Measurements from ENCODE around the gene GPR132. TPM values are rescaled to one million over a fixed set of nuclear protein-coding genes. Genes with fewer than 3 reads are reported as not detected.

Gene GPR132
- total and polyA plus RNA-seq, 10 of the 15 experiments (the other 5 are each of a cell fraction or from before 2014, with no cell fraction given): 1.9 to 49.3 (median 20.4) TPM

GRCh38 chr14:105087308-105087962 lies 22.2 kb upstream of the GPR132 start:
- SMC1A ChIA-PET (ENCODE audit: uncharacterized antibody, unreplicated experiment): interaction anchor here (1.9 to 4.6 kb wide), 4 partner anchors 12 to 41 kb away, joined by 6 to 47 read pairs (median 20); partner anchors contain the start of gene GPR132
- H3K9me3 ChIP-seq (replicated peaks; ENCODE audit: control insufficient read depth, insufficient read depth, low read length): no peaks in the 10 kb centered on the region
- H4K20me1 ChIP-seq (ENCODE audit: control insufficient read depth, insufficient read depth): no peaks in the 10 kb centered on the region
- peak overlapping the region; percentile 76 for H3K27ac ChIP-seq (ENCODE audit: control insufficient read depth, insufficient read depth)
- H3K4me2 ChIP-seq (ENCODE audit: control insufficient read depth, insufficient read depth): peak overlapping the region; percentile 93
- no peaks in the 10 kb centered on the region for H3K36me3 ChIP-seq (ENCODE audit: control insufficient read depth in 2 of 2, insufficient read depth in 2 of 2, low read length in 1 of 2)
- CTCF ChIA-PET: interaction anchor here (1.1 to 5.7 kb wide), 8 partner anchors 14 to 264 kb away, joined by 4 to 114 read pairs (median 8); partner anchors contain the start of gene GPR132
- H2AFZ ChIP-seq (ENCODE audit: control insufficient read depth, low read depth, low read length): peak overlapping the region; percentile 90
- peaks cover 21% of the 10 kb centered on the region for H3K4me1 ChIP-seq (ENCODE audit: control insufficient read depth, insufficient read depth, low read length)
- peak overlapping the region; percentile 70 for H3K9ac ChIP-seq (ENCODE audit: control insufficient read depth, insufficient read depth, low read length)
- peak; percentile 68 for FAIRE-seq
- in situ Hi-C loops (cut with MboI): no loop called here
- intact Hi-C loops (cut with micrococcal nuclease; ENCODE audit: unreplicated experiment): no loop called here
- RAD21 ChIA-PET (ENCODE audit: unreplicated experiment): interaction anchor here (0.8 to 3.1 kb wide), 12 partner anchors 14 to 214 kb away, joined by 3 to 37 read pairs (median 6); partner anchors contain the start of genes BRF1, CDCA4 and GPR132
- peak overlapping the region; percentile 76; the same call in 1 of the 2 replicates for H3K4me3 ChIP-seq
- 1% methylated on average over 44 of the region's 60 CpGs for WGBS (ENCODE audit: insufficient coverage, insufficient replicate concordance, low lambda C conversion rate, missing lambda C conversion rate)
- DNase-seq (ENCODE audit: low read depth, low spot score): no peak
- BruUV-seq (replicated peaks): no TSS peak
- no peaks in the 10 kb centered on the region for H3K27me3 ChIP-seq (replicated peaks in 1 of 2; ENCODE audit: control insufficient read depth in 2 of 2, insufficient read depth in 2 of 2, low read length in 1 of 2)
- POLR2A ChIA-PET: interaction anchor here (0.8 to 2.6 kb wide), 8 partner anchors 15 to 195 kb away, joined by 3 to 23 read pairs (median 4); partner anchors contain the start of gene GPR132
- no peaks in the 10 kb centered on the region; the same call in 1 of the 2 replicates for H3K79me2 ChIP-seq (ENCODE audit: control insufficient read depth, insufficient read depth, low read length)
- ATAC-seq: peak; percentile 38
- TF ChIP-seq, protein P1, sequence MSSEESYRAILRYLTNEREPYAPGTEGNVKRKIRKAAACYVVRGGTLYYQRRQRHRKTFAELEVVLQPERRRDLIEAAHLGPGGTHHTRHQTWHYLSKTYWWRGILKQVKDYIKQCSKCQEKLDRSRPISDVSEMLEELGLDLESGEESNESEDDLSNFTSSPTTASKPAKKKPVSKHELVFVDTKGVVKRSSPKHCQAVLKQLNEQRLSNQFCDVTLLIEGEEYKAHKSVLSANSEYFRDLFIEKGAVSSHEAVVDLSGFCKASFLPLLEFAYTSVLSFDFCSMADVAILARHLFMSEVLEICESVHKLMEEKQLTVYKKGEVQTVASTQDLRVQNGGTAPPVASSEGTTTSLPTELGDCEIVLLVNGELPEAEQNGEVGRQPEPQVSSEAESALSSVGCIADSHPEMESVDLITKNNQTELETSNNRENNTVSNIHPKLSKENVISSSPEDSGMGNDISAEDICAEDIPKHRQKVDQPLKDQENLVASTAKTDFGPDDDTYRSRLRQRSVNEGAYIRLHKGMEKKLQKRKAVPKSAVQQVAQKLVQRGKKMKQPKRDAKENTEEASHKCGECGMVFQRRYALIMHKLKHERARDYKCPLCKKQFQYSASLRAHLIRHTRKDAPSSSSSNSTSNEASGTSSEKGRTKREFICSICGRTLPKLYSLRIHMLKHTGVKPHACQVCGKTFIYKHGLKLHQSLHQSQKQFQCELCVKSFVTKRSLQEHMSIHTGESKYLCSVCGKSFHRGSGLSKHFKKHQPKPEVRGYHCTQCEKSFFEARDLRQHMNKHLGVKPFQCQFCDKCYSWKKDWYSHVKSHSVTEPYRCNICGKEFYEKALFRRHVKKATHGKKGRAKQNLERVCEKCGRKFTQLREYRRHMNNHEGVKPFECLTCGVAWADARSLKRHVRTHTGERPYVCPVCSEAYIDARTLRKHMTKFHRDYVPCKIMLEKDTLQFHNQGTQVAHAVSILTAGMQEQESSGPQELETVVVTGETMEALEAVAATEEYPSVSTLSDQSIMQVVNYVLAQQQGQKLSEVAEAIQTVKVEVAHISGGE (CRISPR knock-in tag; IDR thresholded peaks at IDR 0.05): no peak
- TF ChIP-seq EED (IDR thresholded peaks at IDR 0.05; ENCODE audit: low read depth) (0 out of 2 replicates have a peak, but pooled peaks have one; percentile 4), BMI1 (IDR thresholded peaks at IDR 0.05; ENCODE audit: borderline replicate concordance) (no peak), LARP7 (IDR thresholded peaks at IDR 0.05) (peak; percentile 78; the same call in 1 of the 2 replicates), ETV6 (conservative IDR thresholded peaks at IDR 0.05 in 1 of 2, IDR thresholded peaks at IDR 0.05 in 1 of 2; ENCODE audit: borderline replicate concordance in 1 of 2, low read depth in 1 of 2) (no peak), ZBED1 (IDR thresholded peaks at IDR 0.05; ENCODE audit: borderline replicate concordance) (no peak), BACH1 (IDR thresholded peaks at IDR 0.05; ENCODE audit: borderline replicate concordance) (peak; percentile 63; the same call in 1 of the 2 replicates), ZNF217 (IDR thresholded peaks at IDR 0.05) (peak; percentile 15; the same call in 1 of the 2 replicates), CHD2 (IDR thresholded peaks at IDR 0.05; ENCODE audit: borderline replicate concordance, low read depth, low read length) (no peak), GATAD2B (conservative IDR thresholded peaks at IDR 0.05; ENCODE audit: low read depth) (peak; percentile 19)
- TF ChIP-seq, protein P2, sequence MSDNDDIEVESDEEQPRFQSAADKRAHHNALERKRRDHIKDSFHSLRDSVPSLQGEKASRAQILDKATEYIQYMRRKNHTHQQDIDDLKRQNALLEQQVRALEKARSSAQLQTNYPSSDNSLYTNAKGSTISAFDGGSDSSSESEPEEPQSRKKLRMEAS (IDR thresholded peaks at IDR 0.05; ENCODE audit: low read depth, low read length): no peak
- TF ChIP-seq, protein P3, sequence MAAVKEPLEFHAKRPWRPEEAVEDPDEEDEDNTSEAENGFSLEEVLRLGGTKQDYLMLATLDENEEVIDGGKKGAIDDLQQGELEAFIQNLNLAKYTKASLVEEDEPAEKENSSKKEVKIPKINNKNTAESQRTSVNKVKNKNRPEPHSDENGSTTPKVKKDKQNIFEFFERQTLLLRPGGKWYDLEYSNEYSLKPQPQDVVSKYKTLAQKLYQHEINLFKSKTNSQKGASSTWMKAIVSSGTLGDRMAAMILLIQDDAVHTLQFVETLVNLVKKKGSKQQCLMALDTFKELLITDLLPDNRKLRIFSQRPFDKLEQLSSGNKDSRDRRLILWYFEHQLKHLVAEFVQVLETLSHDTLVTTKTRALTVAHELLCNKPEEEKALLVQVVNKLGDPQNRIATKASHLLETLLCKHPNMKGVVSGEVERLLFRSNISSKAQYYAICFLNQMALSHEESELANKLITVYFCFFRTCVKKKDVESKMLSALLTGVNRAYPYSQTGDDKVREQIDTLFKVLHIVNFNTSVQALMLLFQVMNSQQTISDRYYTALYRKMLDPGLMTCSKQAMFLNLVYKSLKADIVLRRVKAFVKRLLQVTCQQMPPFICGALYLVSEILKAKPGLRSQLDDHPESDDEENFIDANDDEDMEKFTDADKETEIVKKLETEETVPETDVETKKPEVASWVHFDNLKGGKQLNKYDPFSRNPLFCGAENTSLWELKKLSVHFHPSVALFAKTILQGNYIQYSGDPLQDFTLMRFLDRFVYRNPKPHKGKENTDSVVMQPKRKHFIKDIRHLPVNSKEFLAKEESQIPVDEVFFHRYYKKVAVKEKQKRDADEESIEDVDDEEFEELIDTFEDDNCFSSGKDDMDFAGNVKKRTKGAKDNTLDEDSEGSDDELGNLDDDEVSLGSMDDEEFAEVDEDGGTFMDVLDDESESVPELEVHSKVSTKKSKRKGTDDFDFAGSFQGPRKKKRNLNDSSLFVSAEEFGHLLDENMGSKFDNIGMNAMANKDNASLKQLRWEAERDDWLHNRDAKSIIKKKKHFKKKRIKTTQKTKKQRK (IDR thresholded peaks at IDR 0.05; ENCODE audit: low read depth, low read length): no peak
